ENCODE data around the gene CACNA1B. TPM values are rescaled to one million over a fixed set of nuclear protein-coding genes. Genes with fewer than 3 reads are reported as not detected.

The CACNA1B gene
- total RNA-seq, 3 donors from 2014 or later, result 0.12 to 1.7 (median 0.22) TPM

DNA sequence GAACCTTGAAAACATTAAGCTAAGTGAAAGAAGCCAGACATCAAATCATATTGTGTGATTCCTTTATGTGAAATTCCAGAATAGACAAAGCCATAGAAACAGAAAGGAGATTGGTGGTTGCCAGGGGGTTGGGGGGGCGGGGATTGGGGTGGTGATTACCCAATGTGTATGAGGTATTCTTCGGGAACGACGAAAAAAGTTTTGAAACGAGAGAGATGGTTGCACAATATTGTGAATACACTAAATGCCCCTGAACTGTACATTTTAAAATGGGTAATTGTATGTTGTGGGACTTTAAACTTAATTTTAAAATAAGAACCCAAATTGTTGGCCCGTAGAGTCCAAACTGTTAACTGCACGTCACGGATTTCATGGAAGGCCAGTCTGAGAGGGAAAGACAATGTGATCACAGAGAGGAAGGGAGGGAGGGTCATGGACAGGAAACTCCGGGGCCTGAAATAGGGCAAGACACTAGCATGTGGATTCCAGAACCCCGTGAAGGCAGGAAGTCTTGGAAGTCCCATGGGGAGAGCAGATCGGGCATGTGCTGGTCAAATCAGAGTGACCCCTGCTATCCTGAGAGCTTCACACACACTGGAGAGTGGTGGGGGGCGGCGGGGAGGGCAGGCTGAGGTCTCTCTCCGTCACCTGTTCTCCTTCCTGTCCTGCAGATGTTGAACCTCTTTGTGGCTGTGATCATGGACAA lies 218.4 kb downstream of the CACNA1B start:
- intact Hi-C loops (cut with DNase I, micrococcal nuclease), result no loop called here
- Histone ChIP-seq H3K9me3 (no peaks in the 10 kb centered on the region), H3K4me3 (no peak overlapping the region), H3K36me3 (ENCODE audit: low read depth) (no peaks in the 10 kb centered on the region), H3K4me1 (ENCODE audit: low read depth) (no peaks in the 10 kb centered on the region)
- TF ChIP-seq, protein P1, sequence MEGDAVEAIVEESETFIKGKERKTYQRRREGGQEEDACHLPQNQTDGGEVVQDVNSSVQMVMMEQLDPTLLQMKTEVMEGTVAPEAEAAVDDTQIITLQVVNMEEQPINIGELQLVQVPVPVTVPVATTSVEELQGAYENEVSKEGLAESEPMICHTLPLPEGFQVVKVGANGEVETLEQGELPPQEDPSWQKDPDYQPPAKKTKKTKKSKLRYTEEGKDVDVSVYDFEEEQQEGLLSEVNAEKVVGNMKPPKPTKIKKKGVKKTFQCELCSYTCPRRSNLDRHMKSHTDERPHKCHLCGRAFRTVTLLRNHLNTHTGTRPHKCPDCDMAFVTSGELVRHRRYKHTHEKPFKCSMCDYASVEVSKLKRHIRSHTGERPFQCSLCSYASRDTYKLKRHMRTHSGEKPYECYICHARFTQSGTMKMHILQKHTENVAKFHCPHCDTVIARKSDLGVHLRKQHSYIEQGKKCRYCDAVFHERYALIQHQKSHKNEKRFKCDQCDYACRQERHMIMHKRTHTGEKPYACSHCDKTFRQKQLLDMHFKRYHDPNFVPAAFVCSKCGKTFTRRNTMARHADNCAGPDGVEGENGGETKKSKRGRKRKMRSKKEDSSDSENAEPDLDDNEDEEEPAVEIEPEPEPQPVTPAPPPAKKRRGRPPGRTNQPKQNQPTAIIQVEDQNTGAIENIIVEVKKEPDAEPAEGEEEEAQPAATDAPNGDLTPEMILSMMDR (IDR thresholded peaks at IDR 0.05), result no peak
- no peak for DNase-seq
- ATAC-seq, result no peak

DNA sequence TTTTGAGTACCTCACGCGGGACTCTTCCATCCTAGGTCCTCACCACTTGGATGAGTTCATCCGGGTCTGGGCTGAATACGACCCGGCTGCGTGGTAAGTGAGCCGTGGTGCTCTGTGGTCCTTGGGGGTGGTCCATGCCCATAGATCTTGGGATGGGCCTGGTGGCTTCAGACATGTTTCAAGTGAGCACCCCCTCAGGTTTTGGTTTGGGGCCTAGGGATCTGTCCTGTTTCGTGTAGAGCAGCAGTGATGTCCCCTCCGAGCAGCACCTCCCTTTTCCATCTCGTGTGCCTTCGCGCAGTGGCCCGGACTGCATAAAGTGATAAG lies 218.9 kb downstream of the CACNA1B start:
- Histone ChIP-seq H3K9me3 (no peaks in the 10 kb centered on the region), H3K4me3 (no peak overlapping the region), H3K4me1 (ENCODE audit: low read depth) (no peaks in the 10 kb centered on the region), H3K36me3 (ENCODE audit: low read depth) (no peaks in the 10 kb centered on the region)
- DNase-seq, result no peak
- no peak for ATAC-seq
- intact Hi-C loops (cut with DNase I, micrococcal nuclease), result no loop called here
- TF ChIP-seq, protein P1 (IDR thresholded peaks at IDR 0.05), result no peak

DNA sequence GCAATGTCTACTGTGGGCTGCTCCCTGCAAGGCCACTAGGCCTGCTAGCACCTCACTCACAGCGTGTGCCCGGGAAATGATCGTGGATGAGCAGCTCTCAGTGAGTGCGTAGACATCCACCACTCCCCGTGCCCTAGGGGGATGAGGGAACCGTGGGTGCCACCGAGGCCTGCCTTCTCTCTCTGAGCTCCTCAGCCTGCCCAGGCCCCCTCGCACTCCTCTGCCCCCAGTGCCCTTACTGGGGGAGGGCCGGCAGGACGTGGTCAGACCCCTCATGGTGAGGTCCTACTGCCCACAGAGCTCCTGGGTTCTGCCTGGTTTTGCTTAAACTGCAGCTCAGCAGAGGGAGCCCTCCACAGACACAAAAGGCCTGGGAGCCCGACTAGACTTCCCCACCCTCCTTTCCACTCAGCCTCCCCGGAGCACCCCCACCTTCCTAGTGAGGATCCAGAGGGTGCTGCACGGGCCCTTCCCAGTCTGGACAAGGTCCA lies 220.0 kb downstream of the CACNA1B start:
- DNase-seq (no peak), ATAC-seq (no peak)
- TF ChIP-seq, protein P1 (IDR thresholded peaks at IDR 0.05), result no peak
- intact Hi-C loops (cut with DNase I, micrococcal nuclease), result no loop called here
- H3K4me3 ChIP-seq, result no peak overlapping the region
- no peaks in the 10 kb centered on the region for H3K36me3 ChIP-seq (ENCODE audit: low read depth)
- H3K4me1 ChIP-seq (ENCODE audit: low read depth), result no peaks in the 10 kb centered on the region
- H3K9me3 ChIP-seq, result no peaks in the 10 kb centered on the region

DNA sequence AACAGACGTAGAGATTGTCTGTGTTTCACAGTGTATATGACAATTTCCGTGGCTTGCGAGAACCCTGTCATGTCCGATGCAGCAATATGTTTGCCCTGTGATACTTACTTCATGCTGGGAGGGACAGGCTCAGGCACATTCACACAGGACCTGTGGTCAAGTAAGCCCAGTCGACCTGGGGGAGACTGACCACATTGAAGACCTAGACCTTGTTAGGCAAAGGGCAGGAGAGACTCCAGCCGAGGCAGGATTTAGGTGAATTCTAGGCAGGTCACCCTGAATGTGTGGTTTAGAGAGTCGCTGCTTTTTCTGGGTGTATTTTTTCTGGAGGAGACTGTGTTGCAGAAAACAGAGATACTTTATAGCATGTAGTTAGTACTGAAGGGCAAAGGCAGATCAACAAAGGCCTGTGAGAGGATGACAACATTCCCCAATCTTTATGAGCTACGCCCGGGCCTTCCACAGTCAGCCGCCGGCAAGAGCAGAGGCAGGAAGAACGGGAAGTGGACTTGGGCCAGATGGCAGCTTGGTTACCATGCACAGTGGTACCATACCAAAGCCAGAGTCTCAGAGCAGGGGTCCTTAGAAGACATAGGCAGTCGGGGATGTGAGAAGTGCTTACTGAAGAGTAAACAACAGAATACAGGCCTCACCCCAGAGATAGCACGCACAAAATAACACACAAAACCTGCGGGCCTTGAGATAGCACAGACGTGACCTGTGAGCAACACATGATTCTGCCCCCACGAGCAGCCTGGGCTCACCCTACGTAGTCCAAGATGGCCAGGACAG lies 220.7 kb downstream of the CACNA1B start:
- Histone ChIP-seq H3K9me3 (no peaks in the 10 kb centered on the region), H3K4me3 (no peak overlapping the region), H3K36me3 (ENCODE audit: low read depth) (no peaks in the 10 kb centered on the region), H3K4me1 (ENCODE audit: low read depth) (no peaks in the 10 kb centered on the region)
- DNase-seq (no peak), ATAC-seq (no peak)
- TF ChIP-seq, protein P1 (IDR thresholded peaks at IDR 0.05), result no peak
- intact Hi-C loops (cut with DNase I, micrococcal nuclease), result no loop called here

DNA sequence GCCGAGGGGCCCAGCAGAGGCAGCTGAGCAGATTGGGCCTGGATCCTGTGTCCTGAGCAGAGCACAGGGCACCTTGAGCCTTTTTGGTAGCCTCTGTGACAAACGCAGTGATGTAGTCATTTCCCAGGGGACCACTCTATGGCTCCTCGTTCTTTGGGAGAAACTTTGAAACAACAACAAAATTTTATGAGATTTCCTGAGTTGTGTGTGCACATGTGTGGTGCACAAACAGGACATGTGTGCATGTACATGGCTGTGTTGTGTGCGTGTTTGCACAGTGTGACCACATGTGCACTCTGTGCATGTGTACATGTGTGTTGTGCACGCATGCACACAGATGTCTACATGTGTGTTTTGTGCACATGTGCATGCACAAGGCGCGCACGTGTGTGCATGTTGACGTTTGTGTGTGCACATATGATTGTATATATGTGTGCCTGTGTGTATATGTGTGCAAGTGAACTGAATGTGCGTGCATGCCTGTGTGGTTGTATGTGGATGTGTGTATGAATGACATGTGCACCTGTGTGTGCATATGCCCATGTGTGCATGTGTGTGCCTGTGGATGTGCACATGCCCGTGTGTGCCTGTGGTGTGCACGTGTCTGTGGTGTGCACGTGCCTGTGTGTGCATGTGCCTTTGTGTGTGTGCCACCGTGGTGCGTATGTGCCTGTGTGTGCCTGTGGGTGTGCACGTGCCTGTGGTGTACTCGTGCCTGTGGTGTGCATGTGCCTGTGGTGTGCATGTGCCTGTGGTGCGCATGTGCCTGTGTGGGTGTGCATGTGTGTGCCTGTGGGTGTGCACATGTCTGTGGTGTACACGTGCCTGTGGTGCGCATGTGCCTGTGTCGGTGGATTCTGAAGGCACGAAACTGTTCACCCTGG lies 221.6 kb downstream of the CACNA1B start:
- ATAC-seq (no peak), DNase-seq (no peak)
- Histone ChIP-seq H3K4me3 (no peak overlapping the region), H3K9me3 (no peaks in the 10 kb centered on the region), H3K36me3 (ENCODE audit: low read depth) (no peaks in the 10 kb centered on the region), H3K4me1 (ENCODE audit: low read depth) (no peaks in the 10 kb centered on the region)
- intact Hi-C loops (cut with DNase I, micrococcal nuclease), result no loop called here
- TF ChIP-seq, protein P1 (IDR thresholded peaks at IDR 0.05), result no peak

Data from mucosa of descending colon (tissue), 3 donors.